ENCODE results near the gene PKD1L1.
"Not testable (repeated sequence)": the region's sequence is repeated elsewhere in the genome, so short reads cannot be mapped to it uniquely, and the experiment has no call there.

PKD1L1 gene

GRCh38 chr7:47988496-47989386 lies 40.5 kb upstream of the PKD1L1 start:
- TF ChIP-seq ZNF274 (IDR thresholded peaks at IDR 0.05; ENCODE audit: low read depth, low read length) (no peak), YY1 (IDR thresholded peaks at IDR 0.05; ENCODE audit: insufficient read depth, insufficient read length) (no peak), SUZ12 (IDR thresholded peaks at IDR 0.05; ENCODE audit: extremely low read depth, insufficient read depth, insufficient read length) (no peak)
- no peak for DNase-seq (ENCODE audit: low read depth, low spot score)
- Histone ChIP-seq H3K36me3 (ENCODE audit: insufficient read depth, insufficient read length, low read length) (no peaks in the 10 kb centered on the region), H3K4me3 (ENCODE audit: insufficient read length, low read depth) (no peak overlapping the region), H3K9ac (ENCODE audit: insufficient read length, low read depth) (no peak overlapping the region), H3K27me3 (ENCODE audit: insufficient read depth, insufficient read length) (no peaks in the 10 kb centered on the region), H3K9me3 (ENCODE audit: insufficient read depth, low read length) (no peaks in the 10 kb centered on the region; the same call in 1 of the 2 replicates), H3K4me1 (ENCODE audit: insufficient read depth, insufficient read length) (peaks cover 3% of the 10 kb centered on the region)

GRCh38 chr7:47982610-47983009 lies 34.3 kb upstream of the PKD1L1 start:
- no peaks in the 10 kb centered on the region for H3K27me3 ChIP-seq (ENCODE audit: insufficient read depth, insufficient read length)
- no peak for TF ChIP-seq YY1 (IDR thresholded peaks at IDR 0.05; ENCODE audit: insufficient read depth, insufficient read length)
- TF ChIP-seq ZNF274 (IDR thresholded peaks at IDR 0.05; ENCODE audit: low read depth, low read length): no peak
- TF ChIP-seq SUZ12 (IDR thresholded peaks at IDR 0.05; ENCODE audit: extremely low read depth, insufficient read depth, insufficient read length): no peak
- DNase-seq (ENCODE audit: low read depth, low spot score): no peak
- no peaks in the 10 kb centered on the region for H3K4me1 ChIP-seq (ENCODE audit: insufficient read depth, insufficient read length)
- no peak overlapping the region for H3K4me3 ChIP-seq (ENCODE audit: insufficient read length, low read depth)
- no peaks in the 10 kb centered on the region for H3K9me3 ChIP-seq (ENCODE audit: insufficient read depth, low read length)
- H3K9ac ChIP-seq (ENCODE audit: insufficient read length, low read depth): no peak overlapping the region
- peaks cover 9% of the 10 kb centered on the region for H3K36me3 ChIP-seq (ENCODE audit: insufficient read depth, insufficient read length, low read length)

DNA sequence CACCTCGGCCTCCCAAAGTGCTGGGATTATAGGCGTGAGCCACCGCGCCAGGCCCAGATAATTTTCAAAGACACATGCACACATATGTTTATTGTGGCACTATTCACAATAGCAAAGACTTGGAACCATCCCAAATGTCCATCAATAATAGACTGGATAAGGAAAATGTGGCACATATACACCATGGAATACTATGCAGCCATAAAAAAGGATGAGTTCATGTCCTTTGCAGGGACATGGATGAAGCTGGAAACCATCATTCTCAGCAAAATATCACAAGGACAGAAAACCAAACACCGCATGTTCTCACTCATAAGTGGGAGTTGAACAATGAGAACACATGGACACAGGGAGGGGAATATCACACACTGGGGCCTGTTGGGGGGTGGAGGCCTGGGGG lies 32.4 kb upstream of the PKD1L1 start:
- not testable (repeated sequence) for H3K9ac ChIP-seq (ENCODE audit: insufficient read length, low read depth)

DNA sequence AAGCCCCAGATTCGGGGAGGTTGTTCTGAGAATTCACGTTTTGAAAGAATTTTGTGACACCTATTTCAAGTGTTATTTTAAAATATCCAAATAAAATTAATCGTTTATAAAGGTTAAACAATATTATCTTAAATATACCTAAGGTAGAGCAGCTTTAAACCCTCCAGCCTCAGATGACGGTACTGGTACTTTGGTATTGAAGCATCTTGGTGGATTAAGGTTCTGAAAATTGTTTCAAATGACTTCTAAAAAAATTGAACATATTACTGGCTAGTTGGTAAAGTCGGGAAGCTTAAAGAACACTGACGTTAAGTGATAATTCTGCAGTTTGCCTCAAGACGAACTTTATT lies 31.5 kb upstream of the PKD1L1 start:
- Histone ChIP-seq H3K36me3 (ENCODE audit: insufficient read depth, insufficient read length, low read length) (peaks cover 37% of the 10 kb centered on the region), H3K9ac (ENCODE audit: insufficient read length, low read depth) (peak overlapping the region; percentile 66), H3K27me3 (ENCODE audit: insufficient read depth, insufficient read length) (no peaks in the 10 kb centered on the region), H3K4me3 (ENCODE audit: insufficient read length, low read depth) (peak overlapping the region; percentile 22), H3K4me1 (ENCODE audit: insufficient read depth, insufficient read length) (no peaks in the 10 kb centered on the region), H3K9me3 (ENCODE audit: insufficient read depth, low read length) (no peaks in the 10 kb centered on the region)
- DNase-seq (ENCODE audit: low read depth, low spot score): no peak
- no peak for TF ChIP-seq SUZ12 (IDR thresholded peaks at IDR 0.05; ENCODE audit: extremely low read depth, insufficient read depth, insufficient read length)
- TF ChIP-seq ZNF274 (IDR thresholded peaks at IDR 0.05; ENCODE audit: low read depth, low read length): no peak
- no peak for TF ChIP-seq YY1 (IDR thresholded peaks at IDR 0.05; ENCODE audit: insufficient read depth, insufficient read length)

More for the DNA sequence above, 32.4 kb upstream of the PKD1L1 start:
- H3K4me3 ChIP-seq (ENCODE audit: insufficient read length, low read depth); H3K4me1 ChIP-seq (ENCODE audit: insufficient read depth, insufficient read length); DNase-seq (ENCODE audit: low read depth, low spot score); H3K27me3 ChIP-seq (ENCODE audit: insufficient read depth, insufficient read length); H3K9me3 ChIP-seq (ENCODE audit: insufficient read depth, low read length): not testable (repeated sequence)
- peaks cover 29% of the 10 kb centered on the region for H3K36me3 ChIP-seq (ENCODE audit: insufficient read depth, insufficient read length, low read length)

- Histone ChIP-seq H3K9ac (ENCODE audit: insufficient read length, low read depth) (peak within 1 kb of the TSS; percentile 96), H3K36me3 (ENCODE audit: insufficient read depth, insufficient read length, low read length) (peaks cover 42% of the 10 kb centered on the region), H3K27me3 (ENCODE audit: insufficient read depth, insufficient read length) (no peaks in the 10 kb centered on the region), H3K4me1 (ENCODE audit: insufficient read depth, insufficient read length) (no peaks in the 10 kb centered on the region), H3K9me3 (ENCODE audit: insufficient read depth, low read length) (no peaks in the 10 kb centered on the region), H3K4me3 (ENCODE audit: insufficient read length, low read depth) (peak within 1 kb of the TSS; percentile 67)
- DNase-seq (ENCODE audit: low read depth, low spot score): peak; percentile 98
- TF ChIP-seq SUZ12 (IDR thresholded peaks at IDR 0.05; ENCODE audit: extremely low read depth, insufficient read depth, insufficient read length) (no peak), YY1 (IDR thresholded peaks at IDR 0.05; ENCODE audit: insufficient read depth, insufficient read length) (no peak), ZNF274 (IDR thresholded peaks at IDR 0.05; ENCODE audit: low read depth, low read length) (no peak)
These were observed 31.0 kb upstream of the PKD1L1 start, which contains the start of gene HUS1 for GRCh38 chr7:47979145-47979831. Gene HUS1, minus strand, starts transcription at chr7:47979615. Its CDS starts 96 bp downstream, at chr7:47979519.

DNA sequence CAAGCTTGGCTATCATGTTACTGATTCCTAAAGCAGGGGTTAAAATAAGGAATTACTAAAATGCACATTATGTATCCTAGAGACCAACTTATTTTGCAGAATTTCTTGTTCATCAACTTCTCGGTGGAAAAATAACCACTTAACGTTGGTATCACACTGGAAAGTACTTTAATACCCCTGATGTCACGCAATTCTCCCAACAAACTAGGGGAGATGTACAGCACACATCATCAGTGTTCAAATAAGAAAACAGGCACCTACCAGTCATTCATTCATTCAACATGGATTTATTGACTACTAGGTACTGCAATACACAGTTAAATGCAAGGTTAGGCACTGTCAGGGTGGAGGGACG lies 30.5 kb upstream of the PKD1L1 start:
- no peak for DNase-seq (ENCODE audit: low read depth, low spot score)
- TF ChIP-seq SUZ12 (IDR thresholded peaks at IDR 0.05; ENCODE audit: extremely low read depth, insufficient read depth, insufficient read length) (no peak), YY1 (IDR thresholded peaks at IDR 0.05; ENCODE audit: insufficient read depth, insufficient read length) (no peak), ZNF274 (IDR thresholded peaks at IDR 0.05; ENCODE audit: low read depth, low read length) (no peak)
- Histone ChIP-seq H3K4me3 (ENCODE audit: insufficient read length, low read depth) (peak overlapping the region; percentile 67), H3K9me3 (ENCODE audit: insufficient read depth, low read length) (no peaks in the 10 kb centered on the region), H3K4me1 (ENCODE audit: insufficient read depth, insufficient read length) (no peaks in the 10 kb centered on the region), H3K27me3 (ENCODE audit: insufficient read depth, insufficient read length) (no peaks in the 10 kb centered on the region), H3K9ac (ENCODE audit: insufficient read length, low read depth) (peak overlapping the region; percentile 96), H3K36me3 (ENCODE audit: insufficient read depth, insufficient read length, low read length) (peaks cover 47% of the 10 kb centered on the region)

- no peaks in the 10 kb centered on the region for H3K4me1 ChIP-seq (ENCODE audit: insufficient read depth, insufficient read length)
- no peak for DNase-seq (ENCODE audit: low read depth, low spot score)
- H3K9ac ChIP-seq (ENCODE audit: insufficient read length, low read depth): no peak overlapping the region
- H3K36me3 ChIP-seq (ENCODE audit: insufficient read depth, insufficient read length, low read length): peaks cover 89% of the 10 kb centered on the region
- H3K4me3 ChIP-seq (ENCODE audit: insufficient read length, low read depth): no peak overlapping the region
- TF ChIP-seq ZNF274 (IDR thresholded peaks at IDR 0.05; ENCODE audit: low read depth, low read length): no peak
- TF ChIP-seq SUZ12 (IDR thresholded peaks at IDR 0.05; ENCODE audit: extremely low read depth, insufficient read depth, insufficient read length): no peak
- TF ChIP-seq YY1 (IDR thresholded peaks at IDR 0.05; ENCODE audit: insufficient read depth, insufficient read length): no peak
- no peaks in the 10 kb centered on the region for H3K9me3 ChIP-seq (ENCODE audit: insufficient read depth, low read length)
- no peaks in the 10 kb centered on the region for H3K27me3 ChIP-seq (ENCODE audit: insufficient read depth, insufficient read length)
These were observed 25.5 kb upstream of the PKD1L1 start for GRCh38 chr7:47973739-47974138.

All from NT2/D1 (cell line).